HG02938 (cell line): Measurements from ENCODE around the gene TLE7.

Experiments
- ATAC-seq: cut with Tn5 transposase; IDR thresholded peaks from one replicate; pipeline ENCODE4 v1.9.1; 2021; ENCODE audit warnings: mild to moderate bottlenecking, moderate library complexity; ENCODE audit not compliant: unreplicated experiment

Gene TLE7

GRCh38 chr16:71449020-71449419, 7.2 kb upstream of the TLE7 start:
- ATAC-seq: no peak

DNA sequence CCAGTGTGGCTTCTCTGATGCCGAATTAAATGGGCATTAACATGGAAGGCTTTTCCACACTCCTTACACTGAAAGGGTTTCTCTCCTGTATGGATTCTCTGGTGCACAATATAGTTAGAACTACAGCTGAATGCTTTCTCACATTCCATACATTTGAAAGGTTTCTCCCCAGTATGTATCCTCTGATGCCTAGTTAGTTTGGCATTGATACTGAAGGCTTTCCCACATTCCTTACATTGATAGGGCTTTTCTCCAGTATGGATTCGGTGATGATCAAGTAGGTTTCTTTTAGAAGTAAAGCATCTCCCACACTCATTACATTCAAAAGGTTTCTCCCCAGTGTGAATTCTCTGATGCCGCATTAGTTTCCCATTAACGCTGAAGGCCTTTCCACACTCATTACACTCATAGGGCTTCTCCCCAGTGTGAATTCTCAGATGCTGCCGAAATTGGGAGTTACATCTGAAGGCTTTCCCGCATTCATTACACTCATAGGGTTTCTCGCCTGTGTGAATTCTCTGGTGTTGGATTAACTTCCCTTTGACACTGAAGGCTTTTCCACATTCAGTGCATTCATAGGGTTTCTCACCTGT, 6.5 kb upstream of the TLE7 start:
- ATAC-seq: no peak

GRCh38 chr16:71443714-71444113, 1.9 kb upstream of the TLE7 start:
- ATAC-seq: no peak

DNA sequence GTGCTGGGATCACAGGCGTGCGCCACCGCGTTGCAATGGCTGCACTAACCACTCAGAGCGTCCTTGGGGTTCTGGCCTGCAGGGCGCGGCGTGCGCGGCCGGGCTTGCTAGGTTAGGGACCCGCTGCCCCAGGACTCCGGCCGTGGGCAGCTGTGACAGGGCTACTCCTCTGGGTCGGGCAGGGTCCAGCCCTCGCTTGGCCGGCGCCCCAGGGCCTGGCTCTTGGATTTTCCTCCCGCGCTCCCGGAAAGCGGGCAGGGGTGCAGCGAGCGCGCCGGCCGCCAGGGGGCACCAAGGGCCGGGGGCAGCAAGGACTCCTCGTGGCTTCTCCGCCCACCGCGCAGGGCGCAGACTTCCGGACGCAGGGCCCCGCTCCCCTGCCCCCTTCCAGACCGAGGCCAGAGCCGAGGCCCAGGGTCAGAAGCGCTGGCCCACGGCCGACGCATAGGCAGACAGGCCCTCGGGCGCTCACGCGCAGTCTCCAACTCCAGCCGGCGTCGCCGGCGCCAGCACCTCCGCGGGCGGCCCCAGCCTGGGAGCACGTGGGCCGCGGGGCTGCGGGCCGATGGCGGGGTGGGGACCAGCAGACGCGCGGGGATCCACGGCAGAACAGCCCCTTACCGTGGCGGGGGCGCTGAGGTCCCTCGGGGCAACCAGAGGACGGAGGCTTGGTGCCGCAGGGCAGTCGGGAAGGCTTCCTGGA, 355 bp downstream of the TLE7 start:
- no peak for ATAC-seq

GRCh38 chr16:71440669-71441347, 1.0 kb downstream of the TLE7 start:
- no peak for ATAC-seq

DNA sequence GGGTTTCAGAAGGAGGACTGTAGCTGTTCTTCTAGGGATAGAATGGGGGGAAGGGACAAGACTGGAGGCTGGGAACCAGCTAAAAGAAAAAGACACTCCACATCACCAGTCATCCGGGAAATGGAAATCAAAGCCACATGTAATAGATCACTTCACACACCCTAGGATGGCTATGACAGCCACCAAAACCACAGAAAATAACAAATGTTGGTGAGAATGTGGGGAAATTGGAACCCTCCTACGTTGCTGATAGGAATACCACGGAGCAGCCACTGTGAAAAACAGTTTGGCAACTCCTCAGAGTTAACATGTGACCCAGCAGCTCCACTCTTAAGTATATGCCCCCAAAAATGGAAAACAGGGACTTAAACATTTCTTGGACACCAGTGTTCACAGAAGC, 2.3 kb downstream of the TLE7 start:
- ATAC-seq: no peak

DNA sequence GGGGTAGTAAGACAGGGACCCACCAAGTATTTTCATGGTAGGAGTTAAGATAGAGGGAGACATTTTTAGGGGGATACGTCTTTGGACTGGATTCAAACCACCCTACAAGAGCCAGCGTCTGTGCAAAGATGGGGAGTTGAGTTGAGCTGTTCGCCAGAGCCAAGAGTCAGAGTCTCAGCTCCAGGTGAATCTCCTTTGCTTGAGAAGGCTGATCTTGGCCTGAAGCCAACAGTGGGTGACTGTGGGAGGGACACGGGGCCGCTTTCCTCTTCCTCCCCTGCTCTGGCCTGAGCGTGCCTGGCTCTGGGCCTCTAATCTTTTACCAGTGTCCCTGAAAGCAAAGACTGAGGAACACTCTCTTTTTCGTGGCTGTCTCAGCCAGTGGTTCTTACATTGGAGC, 5.4 kb downstream of the TLE7 start:
- no peak for ATAC-seq

DNA sequence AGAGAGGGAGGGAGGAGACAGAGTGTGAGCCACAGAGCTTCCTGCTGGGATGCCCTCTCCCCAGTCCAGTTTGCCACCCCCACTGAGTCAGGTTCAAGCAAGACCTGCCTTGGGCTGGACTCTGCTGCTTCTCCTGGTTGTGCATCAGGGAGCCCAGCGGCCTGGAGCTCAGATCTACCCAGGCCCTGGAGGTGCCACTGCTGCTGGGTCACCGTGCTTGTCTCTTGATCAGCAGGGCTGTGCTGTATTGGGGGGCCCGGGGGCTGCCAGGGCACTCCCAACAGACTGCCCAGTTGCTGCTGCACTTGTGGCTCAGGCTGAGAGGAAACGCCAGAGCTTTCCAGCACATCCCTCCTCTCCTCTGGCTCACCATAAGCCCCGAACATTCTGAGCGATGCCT, 8.9 kb downstream of the TLE7 start:
- no peak for ATAC-seq

- ATAC-seq: no peak
Measured at GRCh38 chr16:71431991-71432390, 9.9 kb downstream of the TLE7 start.

GRCh38 chr16:71431176-71431575, 10.7 kb downstream of the TLE7 start:
- no peak for ATAC-seq

DNA sequence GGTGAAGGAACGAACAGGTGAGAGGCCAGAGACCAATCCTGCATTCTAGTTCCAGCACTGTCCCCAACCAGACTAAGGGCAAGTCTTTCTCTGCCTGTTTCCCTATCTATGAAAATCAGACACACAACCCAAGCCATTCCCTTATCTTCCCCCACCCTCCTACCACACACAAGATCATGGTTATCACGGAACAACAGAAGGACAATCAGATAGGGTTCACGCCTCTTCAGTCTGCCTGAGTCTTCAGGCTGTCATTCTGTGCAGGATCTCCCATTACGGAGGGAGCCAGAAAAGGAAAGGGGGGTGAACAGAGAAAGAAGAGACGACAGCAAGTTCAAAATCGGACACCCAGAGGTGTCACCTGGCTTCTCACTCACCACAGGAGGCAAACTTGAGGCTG, 11.1 kb downstream of the TLE7 start:
- ATAC-seq: no peak

GRCh38 chr16:71429581-71429980, 12.3 kb downstream of the TLE7 start:
- no peak for ATAC-seq

DNA sequence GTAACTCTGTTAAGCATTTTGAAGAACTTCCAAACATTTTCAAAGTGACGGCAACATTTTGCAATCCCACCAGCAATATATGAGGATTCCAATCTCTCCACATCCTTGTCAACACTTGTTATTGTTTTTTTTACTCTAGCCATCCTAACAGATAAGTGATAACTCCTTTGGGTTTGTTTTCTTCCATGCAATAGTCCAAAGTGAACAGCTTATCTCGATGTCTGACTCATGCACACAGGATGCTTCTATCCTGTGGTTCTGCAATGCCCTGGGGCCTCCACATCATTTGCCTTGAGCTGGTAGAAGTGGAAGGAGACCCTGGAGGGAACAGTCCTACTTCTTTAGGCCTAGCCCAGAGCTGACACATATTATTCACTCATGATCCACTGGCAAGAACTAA, 13.0 kb downstream of the TLE7 start:
- ATAC-seq: no peak

DNA sequence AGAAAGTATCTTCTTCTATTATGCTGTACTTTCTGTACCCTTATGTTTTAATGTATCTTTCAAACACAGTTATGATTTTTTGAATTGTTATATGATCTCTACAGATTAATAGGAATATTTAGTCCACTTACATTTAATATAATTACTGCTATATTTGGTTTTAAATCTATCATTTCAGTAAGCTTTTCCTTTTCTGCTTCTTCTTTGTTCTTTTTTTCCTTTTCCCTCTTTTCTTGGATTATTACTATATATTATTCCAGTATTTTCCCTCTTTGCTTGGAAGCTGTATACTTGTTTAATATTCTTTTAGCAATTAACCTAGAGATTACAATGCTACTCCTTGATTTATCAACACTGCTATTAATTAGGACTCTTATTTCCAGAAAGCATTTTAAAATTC, 13.5 kb downstream of the TLE7 start:
- ATAC-seq: no peak

DNA sequence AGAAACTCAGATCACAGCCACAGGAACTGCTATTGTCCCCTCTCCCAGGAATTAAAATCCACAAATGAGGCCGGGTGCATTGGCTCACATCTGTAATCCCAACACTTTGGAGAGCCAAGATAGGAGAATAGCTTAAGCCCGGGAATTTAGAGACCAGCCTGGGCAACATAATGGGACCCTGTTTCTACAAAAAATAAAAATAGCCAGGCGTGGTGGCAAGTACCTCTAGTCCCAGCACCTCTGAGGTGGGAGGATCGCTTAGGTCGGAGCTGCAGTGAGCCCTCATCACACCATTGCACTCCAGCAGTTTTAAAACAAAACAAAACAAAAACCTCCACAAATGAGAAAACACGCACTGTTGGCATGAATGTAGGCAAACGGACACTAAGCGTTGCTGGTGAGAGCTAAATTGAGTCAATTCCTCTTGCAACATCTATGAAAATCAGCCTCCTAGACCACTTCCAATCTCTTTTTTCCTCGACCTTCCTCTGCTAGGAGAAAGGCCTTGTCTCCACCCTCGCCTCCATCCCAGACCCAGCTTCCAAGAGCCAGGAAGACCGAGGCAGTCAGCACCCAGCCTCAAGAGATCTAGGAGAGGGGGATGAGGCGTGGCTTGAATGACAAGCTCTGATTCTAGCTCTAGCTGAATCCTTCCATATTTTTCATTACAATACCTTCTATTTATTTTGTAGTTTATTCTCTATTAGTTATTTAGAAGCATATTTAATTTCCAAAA, 14.8 kb downstream of the TLE7 start:
- no peak for ATAC-seq

DNA sequence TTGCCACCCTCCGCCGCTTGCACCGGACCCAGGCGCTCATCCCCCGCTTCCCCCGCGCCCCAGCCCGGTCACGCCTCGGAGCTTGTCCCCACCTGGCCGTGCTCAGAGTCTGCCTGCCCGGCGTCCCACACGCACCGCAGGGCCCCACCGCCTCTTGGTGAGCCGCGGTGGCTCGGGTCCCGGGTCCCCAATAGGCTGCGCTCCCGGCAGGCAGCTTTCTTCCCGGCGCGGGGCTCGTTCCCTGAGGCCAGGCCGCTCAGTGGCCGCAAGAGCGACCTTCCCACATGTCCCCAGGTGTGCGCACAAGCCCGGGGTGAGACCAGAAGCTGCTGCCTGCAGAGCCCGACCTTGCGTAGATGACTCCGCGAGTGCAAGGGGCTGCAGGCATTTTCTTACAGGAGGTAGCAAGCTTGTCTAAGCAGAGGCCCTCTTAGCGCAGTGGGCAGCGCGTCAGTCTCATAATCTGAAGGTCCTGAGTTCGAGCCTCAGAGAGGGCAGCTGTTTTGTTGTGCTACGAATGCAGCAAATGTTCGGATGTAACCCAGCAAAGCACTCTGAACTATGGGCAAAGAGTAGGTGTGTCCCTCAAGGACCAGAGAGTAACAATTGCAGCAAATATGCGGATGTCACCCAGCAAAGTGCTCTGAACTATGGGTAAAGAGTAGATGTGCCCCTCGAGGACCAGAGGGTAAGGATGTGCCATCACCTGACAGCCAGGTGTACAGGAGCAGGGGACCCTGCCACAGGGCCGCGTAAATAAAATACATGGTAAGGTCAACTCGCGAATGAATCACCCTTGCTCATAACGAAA, 15.6 kb downstream of the TLE7 start:
- peak; percentile 75 for ATAC-seq

DNA sequence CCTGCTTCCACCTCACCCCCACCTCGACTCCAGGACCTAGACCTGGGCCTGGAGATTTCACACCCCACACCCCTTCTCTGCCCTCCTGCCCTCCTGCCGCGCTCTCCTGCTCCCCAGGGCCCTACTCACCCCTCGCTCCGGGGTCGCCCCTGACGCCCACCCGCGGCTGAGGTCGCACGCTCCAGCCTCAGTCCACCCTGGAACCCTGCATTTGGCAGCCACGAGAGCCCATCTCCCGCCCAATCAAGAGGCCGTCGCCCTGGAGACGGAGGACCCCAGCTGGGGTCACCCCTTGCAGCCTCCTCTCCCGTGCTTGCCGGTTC, 16.1 kb downstream of the TLE7 start:
- ATAC-seq: no peak

DNA sequence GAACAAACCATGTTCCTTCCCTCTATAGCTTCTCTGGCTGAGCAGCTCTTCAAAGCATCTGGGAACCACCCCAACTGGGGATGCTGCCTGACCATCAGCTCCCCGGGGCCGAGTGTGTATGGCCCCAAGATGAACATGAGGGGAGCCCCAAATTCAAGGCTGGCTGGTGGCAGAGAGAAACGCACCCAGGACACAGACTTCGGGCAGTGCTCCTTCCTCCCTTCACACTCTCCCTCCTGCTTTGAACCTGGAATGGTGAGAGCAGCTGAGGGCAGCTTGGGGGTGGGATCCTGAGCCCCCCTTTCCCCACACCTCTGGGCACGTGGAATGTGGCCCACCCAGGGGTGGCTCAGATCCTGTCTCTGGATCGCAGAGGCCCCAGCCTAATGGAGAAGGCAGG, 17.2 kb downstream of the TLE7 start:
- no peak for ATAC-seq

GRCh38 chr16:71423865-71424264, 18.0 kb downstream of the TLE7 start:
- no peak for ATAC-seq

DNA sequence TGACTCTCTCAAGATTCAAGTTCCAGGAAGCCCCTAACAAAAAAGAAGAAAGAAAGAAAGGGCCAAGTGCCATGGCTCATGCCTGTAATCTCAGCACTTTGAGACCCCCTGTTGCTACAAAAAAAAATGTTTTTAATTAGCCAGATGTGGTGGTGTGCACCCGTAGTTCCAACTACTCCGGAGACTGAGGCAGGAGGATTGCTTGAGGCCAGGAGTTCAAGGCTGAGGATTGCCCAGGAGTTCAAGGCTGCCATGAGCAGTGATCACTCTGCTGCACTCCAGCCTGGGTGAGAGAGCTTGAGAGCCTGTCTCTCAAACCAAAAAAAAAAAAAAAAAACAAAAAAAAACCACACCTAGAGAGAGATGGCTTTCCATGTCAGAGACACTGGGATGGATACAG, 18.8 kb downstream of the TLE7 start:
- no peak for ATAC-seq

GRCh38 chr16:71421911-71422310, 19.9 kb downstream of the TLE7 start:
- ATAC-seq: no peak
